Colon (tissue), 2 donors: Measurements from ENCODE around the gene LARGE1.

Experiments
- FAIRE-seq: peaks from 2 replicates; lab custom pipeline; 2012; peaks lifted over from hg19 to GRCh38; lab: Jason Lieb, UNC
- donor health status: control.
- donor health status: control.

Gene LARGE1

DNA sequence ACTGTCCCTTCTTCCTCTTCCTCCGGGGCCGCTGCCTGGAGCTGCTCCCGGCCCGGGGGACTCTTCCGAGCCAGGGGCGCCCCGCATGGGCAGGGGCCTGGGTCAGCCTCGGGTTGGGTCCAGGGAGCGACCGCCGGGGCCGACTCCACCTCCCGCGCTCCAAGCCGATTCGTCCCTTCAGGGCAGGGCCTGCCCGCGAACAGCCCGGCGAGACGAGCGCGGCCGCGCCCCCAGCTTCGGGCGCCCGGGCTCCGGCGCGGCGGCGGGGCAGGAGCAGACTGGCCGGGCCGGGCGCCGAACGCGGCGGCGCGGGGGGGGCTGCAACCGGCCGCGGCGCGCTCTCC, at the start of gene LARGE1:
Gene LARGE1, minus strand, starts transcription at position 280 of the 344 bp plus-strand sequence.
- no peak for FAIRE-seq

GRCh38 chr22:33969045-33969444, 48.8 kb upstream of the LARGE1 start:
- no peak for FAIRE-seq

DNA sequence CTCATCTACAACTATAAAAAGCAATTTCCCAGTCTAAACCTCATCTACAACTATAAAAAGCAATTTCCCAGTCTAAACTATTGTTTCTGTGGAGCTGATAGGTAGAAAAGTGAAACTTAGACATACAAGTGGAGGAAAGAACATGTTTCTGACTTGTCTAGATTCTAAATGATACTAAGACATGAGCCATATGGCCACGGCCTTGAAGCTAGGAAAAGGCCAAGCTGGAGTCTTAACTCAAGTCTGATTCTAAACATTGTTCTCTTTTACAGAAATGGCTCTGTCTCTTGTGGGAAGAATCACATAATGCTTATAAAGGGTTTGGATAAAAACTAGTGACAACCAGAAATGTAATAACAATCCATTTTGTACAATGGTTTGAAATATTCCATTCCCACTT, 43.8 kb upstream of the LARGE1 start:
- no peak for FAIRE-seq

DNA sequence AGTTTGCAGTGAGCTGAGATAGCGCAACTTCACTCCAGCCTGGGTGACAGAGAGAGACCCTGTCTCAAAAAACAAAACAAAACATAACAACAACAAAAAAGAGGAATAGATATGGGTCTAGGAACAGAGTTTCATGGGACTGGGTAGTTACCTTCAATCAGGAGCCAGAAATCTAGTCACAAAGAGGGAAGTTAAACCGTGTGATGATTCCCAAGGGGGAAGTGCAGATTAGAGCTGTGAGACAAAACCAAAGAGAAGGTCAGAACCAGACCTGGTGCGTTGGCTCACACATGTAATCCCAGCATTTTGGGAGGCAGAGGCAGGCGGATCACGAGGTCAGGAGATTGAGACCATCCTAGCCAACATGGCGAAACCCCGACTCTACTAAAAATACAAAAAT, 42.1 kb upstream of the LARGE1 start:
- FAIRE-seq = no peak

- no peak for FAIRE-seq
These were observed 38.5 kb upstream of the LARGE1 start for GRCh38 chr22:33958741-33959140.

DNA sequence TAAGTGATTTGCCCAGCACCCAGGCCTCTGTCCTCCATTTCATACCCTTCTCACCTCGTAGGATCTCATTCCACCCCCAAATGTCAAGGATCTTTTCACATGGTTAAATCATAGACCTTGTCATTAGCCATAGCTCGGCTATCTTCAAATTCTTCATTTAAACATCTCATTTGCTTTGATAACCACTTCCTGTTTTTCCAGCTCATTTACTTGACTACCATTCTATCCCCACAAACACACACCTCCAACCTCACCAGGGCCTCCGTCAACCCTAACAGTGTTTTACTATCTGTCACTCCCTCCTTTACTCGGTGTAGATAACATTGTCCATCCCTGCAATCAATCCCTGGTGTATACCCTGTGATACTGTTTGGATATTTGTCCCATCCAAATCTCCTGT, 36.8 kb upstream of the LARGE1 start:
- no peak for FAIRE-seq

GRCh38 chr22:33952776-33953175, 32.5 kb upstream of the LARGE1 start:
- FAIRE-seq = no peak

DNA sequence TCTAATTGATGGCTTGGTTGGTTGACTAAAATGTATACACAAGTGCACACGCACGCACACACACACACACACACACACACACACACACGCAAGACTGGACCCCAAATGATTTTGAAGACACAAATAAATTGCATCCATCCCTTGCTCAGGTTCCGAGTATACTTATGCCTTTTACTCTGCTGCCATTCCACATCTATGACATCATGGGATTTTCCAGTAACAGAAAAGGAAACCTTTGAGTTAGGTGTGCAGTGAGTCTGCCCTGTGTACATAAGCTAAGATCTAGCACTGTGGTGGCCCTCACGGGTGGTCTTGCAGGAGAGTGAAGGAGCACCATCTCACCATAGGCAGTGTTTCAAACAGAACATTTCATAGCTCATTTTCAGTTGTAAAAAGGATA, 20.5 kb upstream of the LARGE1 start:
- FAIRE-seq = no peak

GRCh38 chr22:33932997-33933396, 12.7 kb upstream of the LARGE1 start:
- no peak for FAIRE-seq

- no peak for FAIRE-seq
These were observed 11.1 kb upstream of the LARGE1 start for GRCh38 chr22:33931406-33931805.

DNA sequence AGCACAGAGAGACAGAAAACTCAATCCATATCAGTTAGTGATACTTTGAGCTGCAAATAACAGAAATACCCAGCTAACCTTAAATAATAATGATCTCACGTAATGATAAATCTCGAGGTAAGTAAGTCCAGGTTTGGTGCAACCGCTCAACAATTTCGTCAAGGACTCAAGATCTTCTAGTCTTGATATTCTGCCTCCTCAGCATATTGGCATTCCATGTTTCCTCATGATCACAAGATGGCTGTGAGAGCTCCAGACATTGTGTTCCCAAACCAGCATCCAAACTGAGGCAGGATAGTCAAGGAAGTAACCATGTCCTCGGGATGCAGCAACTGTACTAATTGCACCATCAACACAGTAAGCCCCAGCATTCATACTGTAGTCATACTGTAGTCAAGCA, 7.5 kb upstream of the LARGE1 start:
- FAIRE-seq = no peak

DNA sequence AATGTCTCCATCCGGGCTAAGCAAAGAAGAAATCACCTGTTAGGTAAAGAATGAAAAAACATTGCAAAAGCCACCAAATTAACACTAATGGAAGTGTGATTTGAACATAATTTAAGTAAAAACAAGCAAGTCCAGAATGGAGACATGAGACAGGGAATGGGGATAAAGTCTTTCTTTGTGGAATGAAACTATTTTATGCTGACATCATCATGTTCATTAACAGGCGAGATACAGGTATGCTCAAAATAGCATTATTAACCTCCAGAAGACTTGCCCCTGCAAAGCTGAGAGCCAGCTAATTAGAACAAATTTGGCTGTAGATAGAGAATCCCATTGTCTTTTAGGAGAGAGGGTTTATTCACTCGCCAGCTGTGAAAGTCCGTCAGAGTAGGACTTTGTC, 4.9 kb upstream of the LARGE1 start:
- no peak for FAIRE-seq

GRCh38 chr22:33923660-33924246, 3.5 kb upstream of the LARGE1 start:
- no peak for FAIRE-seq

DNA sequence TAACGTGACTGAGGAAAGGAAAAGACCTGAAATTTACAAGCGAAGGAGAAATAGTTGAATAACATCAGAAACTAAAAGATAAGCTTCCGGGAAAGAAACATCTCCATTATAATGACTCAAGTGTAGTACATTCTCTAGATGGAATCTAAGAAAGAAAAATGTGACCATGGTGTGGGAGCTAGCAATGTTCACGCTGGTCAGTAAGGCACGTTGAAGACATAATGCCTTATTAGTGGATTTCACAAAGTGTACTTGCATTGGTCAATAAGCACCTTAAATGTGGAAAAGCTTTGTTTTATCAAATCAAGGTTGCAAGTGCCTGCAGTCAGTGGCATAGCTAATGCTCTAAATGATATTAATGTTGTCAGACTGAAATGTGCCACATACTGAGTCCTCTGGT, 2.8 kb upstream of the LARGE1 start:
- no peak for FAIRE-seq

DNA sequence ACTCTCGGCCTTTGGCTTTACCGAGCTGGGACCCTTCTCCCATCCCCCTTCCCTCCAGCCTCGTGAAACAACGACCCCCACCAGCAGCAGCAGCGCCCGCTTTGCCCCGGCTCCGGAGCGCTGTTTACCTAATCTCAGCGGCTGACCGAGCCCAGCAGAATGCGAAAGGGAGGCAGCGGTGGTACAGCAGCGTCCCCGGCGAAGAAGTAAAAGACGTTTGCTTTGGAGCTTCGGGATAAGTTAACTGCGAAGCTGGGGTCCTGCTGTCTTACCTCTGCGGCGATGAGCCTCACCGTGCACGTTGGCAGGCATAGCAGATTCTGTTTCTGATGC, 2.0 kb upstream of the LARGE1 start:
- FAIRE-seq = no peak

GRCh38 chr22:33921525-33922348, 1.5 kb upstream of the LARGE1 start:
- no peak for FAIRE-seq

DNA sequence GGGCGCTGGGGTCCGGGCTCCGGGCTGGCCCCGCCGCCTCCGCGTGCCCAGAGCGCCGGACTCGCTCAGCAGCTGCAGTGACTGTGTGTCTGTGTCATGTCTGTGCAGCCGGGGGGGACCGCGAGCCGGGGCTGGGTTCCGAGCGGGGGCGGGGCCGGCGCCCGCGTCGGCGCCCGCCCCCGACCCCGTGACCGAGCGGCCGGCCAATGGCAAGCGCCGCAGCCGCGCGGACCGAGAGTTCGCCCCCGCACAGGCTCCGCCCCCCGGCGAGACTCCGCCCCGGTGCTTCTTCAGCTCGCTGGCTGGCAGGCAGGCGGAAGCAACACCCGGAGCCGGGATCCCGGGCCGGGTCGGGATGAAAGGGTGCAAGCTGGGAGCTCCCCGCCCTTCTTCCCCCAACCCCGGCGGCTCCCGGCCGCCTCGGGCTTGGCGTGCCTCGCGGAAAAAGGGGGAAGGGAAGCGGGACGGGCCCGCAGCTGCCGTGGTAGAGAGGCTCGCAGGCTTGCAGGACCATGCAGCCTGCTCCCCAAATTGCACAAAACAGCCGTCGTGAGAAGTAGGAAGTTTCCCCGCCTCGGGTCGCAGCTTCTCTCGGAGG, 750 bp upstream of the LARGE1 start:
- no peak for FAIRE-seq

GRCh38 chr22:33919391-33920196, 682 bp downstream of the LARGE1 start:
- FAIRE-seq = no peak

GRCh38 chr22:33918676-33919365, 1.5 kb downstream of the LARGE1 start:
- no peak for FAIRE-seq

- no peak for FAIRE-seq
These were observed 2.4 kb downstream of the LARGE1 start for GRCh38 chr22:33917744-33918406.

DNA sequence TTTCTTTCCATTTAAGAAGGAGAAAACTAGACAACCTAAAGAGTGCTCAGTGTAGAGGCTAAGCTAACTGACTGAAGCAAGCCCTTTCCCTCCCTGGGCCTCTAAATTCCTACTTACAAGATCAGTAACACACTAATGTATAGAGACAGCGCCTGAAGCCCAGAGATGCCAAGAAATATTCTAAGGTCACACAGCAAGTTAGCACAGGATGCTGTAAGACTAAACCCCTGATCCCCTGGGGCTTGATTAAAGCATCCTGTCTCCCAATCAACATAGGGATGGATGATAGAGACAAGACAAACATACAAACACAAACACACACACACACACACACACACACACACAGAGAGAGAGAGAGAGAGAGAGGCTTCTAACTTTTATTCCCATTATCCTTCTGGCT, 5.6 kb downstream of the LARGE1 start:
- no peak for FAIRE-seq

- no peak for FAIRE-seq
These were observed 6.1 kb downstream of the LARGE1 start for GRCh38 chr22:33914131-33914530.
